NCI-H2196 treated with DMSO at 0.1 percent for 48 hours (cell line): ENCODE results near the gene LCN6.
A peak's percentile ranks its signal among the peaks of the same experiment; 100 is the strongest.

Source experiments
- DNase-seq: peaks from one replicate; lab custom pipeline; 2025; ENCODE audit not compliant: unreplicated experiment; lab: John Stamatoyannopoulos, UW

Gene LCN6

DNA sequence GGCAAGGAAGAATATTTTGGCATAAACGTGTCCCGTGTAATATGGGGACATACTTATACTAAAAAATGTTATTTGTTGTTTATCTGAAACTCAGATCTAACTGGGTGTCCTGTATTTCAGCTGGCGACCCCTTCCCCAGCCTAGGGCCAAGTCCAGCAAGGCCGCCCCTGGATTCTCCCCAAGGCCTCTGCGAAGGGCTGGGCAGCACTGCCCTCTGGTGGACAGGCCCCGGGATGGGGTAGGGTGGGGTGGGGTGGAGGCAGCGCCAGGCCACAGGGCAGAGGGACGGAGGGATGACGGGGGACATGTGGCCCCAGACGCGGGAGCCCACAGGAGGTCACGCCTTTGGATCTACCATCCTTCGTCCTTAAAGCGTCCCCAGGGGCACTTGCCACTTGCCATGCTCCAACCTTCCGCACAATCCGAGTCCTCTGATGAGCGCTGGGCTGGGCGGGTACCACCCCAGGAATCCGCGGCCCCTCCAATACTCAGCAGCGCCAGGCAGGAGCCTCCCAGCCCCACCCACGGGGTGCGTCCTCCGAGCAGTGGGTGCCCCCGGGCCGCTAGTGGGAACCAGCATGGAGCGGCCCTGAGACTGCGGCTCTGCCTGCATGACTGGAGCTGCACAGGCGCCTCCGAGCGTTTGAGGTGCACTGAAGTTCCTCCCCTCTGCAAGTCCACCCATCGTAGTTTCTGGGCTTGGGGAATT, 54.0 kb downstream of the LCN6 start:
- peak; percentile 58 for DNase-seq
